Left colon (tissue), 2 donors: ENCODE measurements around the gene ANKRD6. TPM values are rescaled to one million over a fixed set of nuclear protein-coding genes. Genes with fewer than 3 reads are reported as not detected.

Experiments
- ATAC-seq: fragments of 200-7000 bp; cut with Tn5 transposase; one replicate; pipeline ENCODE4 v1.9.1; 2020; ENCODE audit warnings: mild to moderate bottlenecking, moderate library complexity
- DNase-seq, 2 donors: peaks; one replicate each; pipeline ENCODE4 v3.0.0-alpha.2; 2020
- intact Hi-C, 2 donors: fragments of 100-400 bp; cut with DNase I in 1 of 2; cut with micrococcal nuclease in 1 of 2; formaldehyde crosslinking; loops; one replicate each; pipeline versions ENCODE4 v1.11.2 to v1.14.0; 2022; cut with DNase I, micrococcal nuclease
- total RNA-seq, 2 donors: library from RNA; stranded (reverse); fragmentation: NEBNext Ultra II Directional; extraction: Animal tissue kit (Norgen Biotek cat#: 25700); gene quantifications; one replicate each; pipeline ENCODE4 v1.2.1, GENCODE V29; 2021
- donor health status: DM: no; HTN: no; CAD: no.
- donor health status: DM: yes; HTN: yes; CAD: no.

Gene ANKRD6
- total RNA-seq, 2 donors from 2014 or later: 2.7 to 3.1 TPM

GRCh38 chr6:89458704-89459103 is 25.8 kb downstream of the ANKRD6 start:
- DNase-seq (no peak), ATAC-seq (no peak)
- intact Hi-C loops: no loop called here

DNA sequence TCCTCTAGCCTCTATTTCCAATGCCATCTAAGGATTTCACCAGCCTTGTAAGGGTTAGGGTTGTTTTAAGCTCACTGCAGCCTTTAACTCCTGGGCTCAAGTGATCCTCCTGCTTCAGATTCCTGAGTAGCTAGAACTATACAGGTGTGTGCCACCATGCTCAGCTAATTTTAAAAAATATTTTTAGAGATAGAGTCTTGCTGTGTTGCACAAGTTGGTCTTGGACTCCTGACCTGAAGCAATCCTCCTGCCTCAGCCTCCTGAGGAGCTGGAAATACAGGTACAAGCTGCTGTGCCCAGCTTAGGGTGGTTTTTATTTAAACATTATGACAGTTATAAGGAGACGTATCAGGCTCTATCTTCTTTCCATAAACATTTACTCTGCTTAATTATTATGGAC is 26.5 kb downstream of the ANKRD6 start:
- no peak for ATAC-seq
- DNase-seq: no peak
- intact Hi-C loops: no loop called here

DNA sequence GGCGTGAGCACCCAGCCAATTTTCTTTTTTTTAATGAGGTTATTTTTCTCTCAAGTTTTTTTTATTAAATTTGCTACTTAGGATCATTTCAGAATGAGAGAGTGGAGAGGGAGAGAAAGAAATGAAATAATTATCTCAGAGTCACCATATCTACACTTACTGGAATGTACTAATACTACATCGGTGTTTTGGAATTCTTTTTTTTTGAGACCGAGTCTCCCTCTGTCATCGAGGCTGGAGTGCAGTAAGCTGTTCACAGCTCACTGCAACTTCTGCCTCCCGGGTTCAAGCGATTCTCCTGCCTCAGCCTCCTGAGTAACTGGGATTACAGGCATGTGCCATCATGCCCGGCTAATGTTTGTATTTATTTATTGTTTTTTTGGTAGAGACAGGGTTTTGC is 27.8 kb downstream of the ANKRD6 start:
- ATAC-seq: no peak

GRCh38 chr6:89462503-89462902 is 29.6 kb downstream of the ANKRD6 start:
- intact Hi-C loops: no loop called here
- no peak for DNase-seq
- ATAC-seq: no peak

More for the DNA sequence above, 27.8 kb downstream of the ANKRD6 start:
- intact Hi-C loops: no loop called here
- no peak for DNase-seq

DNA sequence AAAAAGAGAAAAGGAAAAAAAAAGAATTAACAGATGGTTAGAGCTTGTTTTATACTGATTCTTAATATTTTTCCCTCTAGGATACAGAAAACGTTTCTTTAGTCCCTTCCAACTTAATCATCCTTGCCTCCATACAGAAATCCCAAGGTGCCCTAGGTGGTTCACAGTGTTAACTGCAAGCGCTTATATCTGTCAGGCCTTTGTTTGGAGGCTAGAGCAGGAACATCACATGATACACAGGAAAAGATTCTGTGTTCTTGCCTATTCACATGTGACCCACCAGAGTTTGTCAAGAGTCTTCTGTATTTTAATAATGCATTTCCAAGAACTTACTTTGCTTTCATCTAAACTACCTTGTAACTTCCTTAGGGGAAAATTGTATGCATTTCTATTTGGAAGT is 31.3 kb downstream of the ANKRD6 start:
- ATAC-seq (no peak), DNase-seq (no peak)
- intact Hi-C loops: no loop called here

GRCh38 chr6:89467437-89467836 is 34.5 kb downstream of the ANKRD6 start:
- DNase-seq (no peak), ATAC-seq (no peak)
- intact Hi-C loops: no loop called here

DNA sequence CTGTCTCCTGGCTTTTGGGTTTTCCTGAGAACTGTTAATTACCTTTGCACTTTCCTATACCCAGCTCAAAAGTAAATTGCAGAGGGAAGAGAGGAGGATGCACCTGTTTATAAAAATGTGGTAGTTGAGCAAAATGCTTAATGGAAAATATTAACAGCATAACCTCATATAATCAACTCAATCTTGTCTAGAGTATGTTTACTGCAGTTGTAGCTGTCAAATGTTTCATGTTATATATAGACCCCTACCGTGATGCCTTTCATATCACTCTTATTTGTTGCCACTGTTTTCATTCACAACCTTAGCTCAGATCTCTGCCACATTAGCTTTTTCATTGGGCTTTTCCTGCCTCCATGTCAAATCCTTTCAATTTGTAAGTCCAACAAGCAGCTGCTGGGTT is 36.0 kb downstream of the ANKRD6 start:
- ATAC-seq: no peak
- DNase-seq: no peak
- intact Hi-C loops: no loop called here

GRCh38 chr6:89471287-89471867 is 38.4 kb downstream of the ANKRD6 start:
- intact Hi-C loops: no loop called here
- ATAC-seq: no peak
- no peak for DNase-seq

GRCh38 chr6:89475101-89475500 is 42.1 kb downstream of the ANKRD6 start:
- ATAC-seq (no peak), DNase-seq (no peak)
- intact Hi-C loops: no loop called here

GRCh38 chr6:89475634-89476033 is 42.7 kb downstream of the ANKRD6 start:
- intact Hi-C loops: no loop called here
- no peak for DNase-seq
- no peak for ATAC-seq

DNA sequence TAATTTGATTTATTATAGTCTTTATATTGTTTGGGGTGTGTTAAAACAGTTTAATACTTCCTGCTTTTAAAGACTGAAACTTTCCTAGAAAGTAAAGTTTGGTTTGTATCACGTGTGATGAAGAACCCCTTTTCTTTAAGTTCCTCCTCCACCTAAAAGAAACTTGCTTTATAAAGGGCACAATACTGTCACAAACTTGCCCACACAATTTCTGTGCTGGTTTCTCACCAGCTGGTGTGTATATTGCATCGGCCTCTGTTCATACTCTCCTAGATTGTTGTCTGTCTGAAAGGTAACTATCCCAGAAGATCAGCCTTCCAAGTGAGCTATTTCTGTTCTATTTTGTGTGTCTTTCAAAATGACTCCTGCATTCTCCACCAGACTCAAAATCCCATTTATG is 46.9 kb downstream of the ANKRD6 start:
- no peak for ATAC-seq

GRCh38 chr6:89481695-89482094 is 48.7 kb downstream of the ANKRD6 start:
- intact Hi-C loops: no loop called here
- DNase-seq (no peak), ATAC-seq (no peak)

More for the DNA sequence above, 46.9 kb downstream of the ANKRD6 start:
- no peak for DNase-seq
- intact Hi-C loops: no loop called here

- DNase-seq (no peak), ATAC-seq (no peak)
- intact Hi-C loops: no loop called here
Observed at GRCh38 chr6:89482126-89482525, 49.2 kb downstream of the ANKRD6 start.

GRCh38 chr6:89483111-89483720 is 50.3 kb downstream of the ANKRD6 start:
- DNase-seq (no peak), ATAC-seq (no peak)
- intact Hi-C loops: no loop called here

DNA sequence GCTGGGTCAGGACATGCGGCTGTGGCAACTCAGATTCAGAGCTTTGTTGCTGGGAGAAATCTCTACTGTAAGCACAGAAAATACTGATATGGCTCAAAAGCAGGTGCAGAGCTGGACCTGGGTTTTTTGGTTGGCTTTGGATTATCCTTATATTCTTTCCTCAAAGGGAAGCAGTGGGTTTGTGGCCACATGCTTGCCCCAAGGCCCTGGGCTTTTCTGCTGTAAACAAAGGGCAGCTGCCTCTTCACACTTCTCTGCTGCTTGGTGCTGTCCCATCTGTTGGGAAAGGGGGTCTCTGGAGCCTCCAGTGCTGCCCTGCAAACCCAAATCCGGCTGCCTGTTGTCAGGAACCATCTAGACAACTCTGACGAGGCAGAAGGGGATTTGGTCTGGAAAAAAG is 52.4 kb downstream of the ANKRD6 start:
- ATAC-seq (no peak), DNase-seq (no peak)
- intact Hi-C loops: no loop called here

DNA sequence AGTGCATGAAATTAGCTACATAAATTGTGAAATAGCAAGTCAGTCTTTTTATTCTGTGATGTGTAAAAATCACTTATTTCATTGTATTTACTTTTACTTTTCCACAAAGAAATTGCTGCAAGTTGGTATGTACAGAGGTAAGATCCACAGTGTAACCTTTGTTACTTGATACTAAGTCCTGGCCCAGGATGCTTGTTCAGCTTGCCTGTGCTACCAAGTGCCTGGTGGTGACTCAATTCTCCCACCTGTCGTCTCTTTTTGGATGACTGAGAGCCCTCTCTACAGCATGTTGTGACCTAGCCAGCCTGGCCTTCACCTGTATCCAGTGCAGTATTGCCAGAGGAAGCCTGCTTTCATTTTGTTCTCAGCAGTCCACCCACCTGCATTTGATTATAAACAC is 54.9 kb downstream of the ANKRD6 start:
- DNase-seq (no peak), ATAC-seq (no peak)
- intact Hi-C loops: no loop called here

- intact Hi-C loops: no loop called here
- DNase-seq: no peak
- ATAC-seq: no peak
Observed at GRCh38 chr6:89488438-89488837, 55.5 kb downstream of the ANKRD6 start.

DNA sequence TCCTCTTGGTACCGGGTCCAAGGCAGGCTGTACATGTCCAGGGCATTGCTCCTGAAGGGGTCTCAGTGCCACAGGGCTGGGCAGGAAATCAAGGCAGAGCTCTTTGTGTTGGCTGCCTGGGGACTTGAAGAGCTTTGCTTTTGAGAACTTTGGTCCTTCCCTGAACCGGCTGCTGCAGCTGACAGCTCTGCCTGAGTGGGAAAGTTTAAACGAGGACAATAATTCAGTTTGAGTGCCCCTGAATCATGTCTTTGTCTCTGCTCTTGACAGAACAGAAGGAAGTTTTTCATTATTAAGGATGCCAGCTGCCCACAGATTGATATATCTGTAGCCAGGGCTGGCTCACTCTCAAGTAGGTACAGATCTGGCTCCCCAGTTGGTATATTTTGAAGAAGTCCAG is 56.1 kb downstream of the ANKRD6 start:
- ATAC-seq: no peak
- intact Hi-C loops: no loop called here
- no peak for DNase-seq

DNA sequence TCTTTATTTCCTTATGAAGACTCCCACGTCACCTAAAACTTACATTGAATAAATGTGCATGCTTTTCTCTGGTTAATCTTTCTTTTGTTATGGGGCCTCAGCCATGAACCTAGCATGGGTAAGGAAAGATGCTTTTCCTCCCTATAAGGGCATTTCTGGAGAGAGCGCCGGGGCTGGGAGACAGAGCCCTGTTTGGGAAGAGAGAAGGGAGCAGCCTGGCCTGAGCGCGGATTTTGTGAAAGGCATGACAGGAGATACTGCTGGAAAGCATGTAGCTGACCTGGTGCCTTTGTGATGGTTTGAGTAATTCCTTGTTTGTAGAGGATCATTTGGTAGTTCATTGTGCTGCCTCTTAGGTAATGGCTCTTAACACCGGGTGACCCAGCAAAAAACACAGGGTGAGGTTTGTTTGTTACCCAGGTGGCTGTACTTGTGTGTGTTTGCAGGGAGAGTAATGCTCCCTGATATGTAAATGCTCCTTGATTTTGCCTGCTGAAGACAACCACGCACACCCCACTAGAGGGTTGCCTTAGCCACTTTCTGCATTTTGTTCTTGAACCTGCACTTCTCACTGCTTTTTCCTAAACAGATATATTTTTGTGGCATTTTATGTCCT is 59.2 kb downstream of the ANKRD6 start:
- intact Hi-C loops: no loop called here
- DNase-seq: no peak
- no peak for ATAC-seq

DNA sequence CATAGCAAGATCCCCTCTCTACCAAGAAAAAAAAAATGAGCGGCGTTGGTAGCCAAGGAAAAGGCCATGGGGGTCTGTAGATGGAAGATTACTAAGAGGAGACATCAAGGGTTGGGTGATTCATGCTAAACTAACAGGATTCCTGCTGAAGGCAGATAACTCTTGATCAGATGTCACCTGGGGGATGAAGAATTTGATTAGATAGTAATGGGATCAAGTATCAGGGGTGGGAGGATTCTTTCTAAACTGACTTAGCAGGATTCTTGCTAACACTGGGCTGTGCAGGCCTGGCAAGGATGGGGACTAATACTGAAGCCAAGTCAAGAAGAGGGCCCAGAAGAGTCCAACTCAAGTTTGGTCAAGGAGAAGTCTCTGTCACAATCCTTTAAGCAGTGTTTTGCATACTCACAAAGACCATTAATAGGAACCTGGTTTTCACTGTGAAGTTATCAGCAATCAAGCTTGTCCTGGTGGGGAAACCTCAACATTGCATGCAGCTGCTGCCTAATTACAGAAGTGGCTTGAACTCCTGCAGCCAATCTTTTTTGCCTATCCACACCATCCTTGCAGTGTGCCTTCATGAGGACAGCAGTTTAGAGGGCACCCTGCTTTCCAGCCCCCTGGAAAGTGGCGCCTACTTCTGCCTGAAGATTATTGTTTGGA is 61.3 kb downstream of the ANKRD6 start:
- intact Hi-C loops: no loop called here
- ATAC-seq (no peak), DNase-seq (no peak)
